HuH-7 (cell line): ENCODE data around the gene RPS2.
"Not testable (repeated sequence)": the region's sequence is repeated elsewhere in the genome, so short reads cannot be mapped to it uniquely, and the experiment has no call there.

Source experiments
- DNase-seq: peaks from one replicate; pipeline ENCODE4 v3.0.0; 2011; ENCODE audit warnings: low spot score

RPS2 gene

GRCh38 chr16:1962161-1963153, 2.2 kb downstream of the RPS2 start:
- not testable (repeated sequence) for DNase-seq

DNA sequence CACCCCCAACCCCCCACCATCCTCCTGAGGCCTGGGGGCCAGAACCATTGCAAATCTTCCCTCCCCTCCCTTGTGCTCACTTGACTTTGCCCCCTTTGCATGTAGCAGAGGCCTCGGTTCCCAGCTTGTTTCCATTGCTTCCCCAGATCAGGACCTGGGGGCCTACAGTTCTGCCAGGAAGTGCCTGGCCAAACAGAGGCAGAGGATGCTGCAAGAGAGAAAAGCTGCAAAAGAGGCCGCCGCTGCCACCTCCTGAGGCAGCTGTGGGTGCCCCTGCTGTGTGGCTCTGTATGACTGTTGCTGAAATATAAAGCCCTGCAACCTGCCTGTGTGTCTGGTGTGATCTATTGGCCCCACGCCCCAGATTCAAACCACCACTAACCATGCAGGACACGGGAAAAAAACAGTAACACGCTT, 3.0 kb downstream of the RPS2 start:
- no peak for DNase-seq

GRCh38 chr16:1960665-1961630, 3.7 kb downstream of the RPS2 start:
- no peak for DNase-seq

GRCh38 chr16:1959269-1960039, 5.2 kb downstream of the RPS2 start, which contains the start of gene NDUFB10:
NDUFB10 (plus strand) TSS chr16:1959538; CDS start chr16:1959625, 87 bp downstream.
- peak; percentile 86 for DNase-seq

GRCh38 chr16:1958715-1959268, 5.8 kb downstream of the RPS2 start:
- no peak for DNase-seq

GRCh38 chr16:1958143-1958491, 6.5 kb downstream of the RPS2 start:
- not testable (repeated sequence) for DNase-seq

- DNase-seq, result not testable (repeated sequence)
Observed at GRCh38 chr16:1957434-1958142, 7.0 kb downstream of the RPS2 start.

DNA sequence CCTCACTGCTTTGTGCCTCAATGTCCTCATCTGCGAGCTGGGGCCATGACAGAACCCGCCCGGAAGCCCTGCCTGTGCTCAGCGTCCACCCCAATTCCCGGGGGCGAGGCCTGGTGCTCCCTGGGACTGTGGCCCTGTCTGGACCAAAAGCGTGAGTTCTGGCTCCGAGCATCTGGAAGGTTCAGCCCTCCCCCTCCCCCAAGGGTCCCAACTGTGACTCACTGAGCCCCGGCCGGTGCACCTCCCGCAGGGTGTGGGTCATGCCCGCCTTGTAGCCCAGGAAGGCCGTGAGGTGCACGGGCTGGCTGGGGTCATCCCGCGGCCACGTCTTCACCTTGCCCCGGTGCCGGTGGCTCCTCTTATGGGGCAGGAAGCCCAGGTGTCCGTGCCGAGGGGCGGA, 10.9 kb downstream of the RPS2 start:
- DNase-seq, result no peak

DNA sequence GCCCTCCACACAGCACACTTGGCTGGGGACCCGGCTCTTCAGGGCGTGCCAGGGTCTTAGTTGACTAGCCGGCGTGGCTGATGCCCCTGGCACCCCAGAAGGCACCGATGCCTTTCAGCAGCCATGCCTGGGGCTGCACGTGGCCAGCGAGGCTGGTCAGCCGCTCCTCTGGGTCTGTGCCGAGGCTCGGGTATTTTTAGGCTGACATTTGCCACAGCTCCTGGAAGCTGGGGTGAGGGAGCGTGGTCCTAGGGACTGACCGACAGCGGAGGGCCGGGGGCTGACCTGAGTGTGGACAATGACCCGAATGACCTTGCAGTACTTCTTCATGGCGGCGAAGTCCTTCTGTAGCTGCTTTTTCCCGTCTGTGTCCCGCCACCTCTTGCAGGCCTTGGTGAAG, 14.1 kb downstream of the RPS2 start:
- DNase-seq, result no peak

DNA sequence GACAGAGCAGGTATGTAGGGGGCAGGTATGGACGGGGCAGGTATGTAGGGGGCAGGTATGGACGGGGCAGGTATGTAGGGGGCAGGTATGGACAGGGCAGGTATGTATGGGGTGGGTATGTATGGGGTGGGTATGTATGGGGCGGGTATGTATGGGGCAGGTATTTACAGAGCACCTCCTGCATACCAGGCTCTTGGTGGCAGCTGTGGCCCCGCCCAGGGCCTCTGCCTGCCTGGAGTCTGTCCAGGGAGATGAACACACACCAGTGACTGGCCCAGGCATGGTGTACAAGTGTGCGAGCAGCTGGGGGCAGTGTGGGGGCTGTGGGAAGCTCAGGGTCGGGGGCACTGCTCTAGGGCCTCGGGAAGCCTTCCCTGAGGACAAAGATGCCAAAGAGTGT, 14.6 kb downstream of the RPS2 start:
- DNase-seq, result no peak

DNA sequence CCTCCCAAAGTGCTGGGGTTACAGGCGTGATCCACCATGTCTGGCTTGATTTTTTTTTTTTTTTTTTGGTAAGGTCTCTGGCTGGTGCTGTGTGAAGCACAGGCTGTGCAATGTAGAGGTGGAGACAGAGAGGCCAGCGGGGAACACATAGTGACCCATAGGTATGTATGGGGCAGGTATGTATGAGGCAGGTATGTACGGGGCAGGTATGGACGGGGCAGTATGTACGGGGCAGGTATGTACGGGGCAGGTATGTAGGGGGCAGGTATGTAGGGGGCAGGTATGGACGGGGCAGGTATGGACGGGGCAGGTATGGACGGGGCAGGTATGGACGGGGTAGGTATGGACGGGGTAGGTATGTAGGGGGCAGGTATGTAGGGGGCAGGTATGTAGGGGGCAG, 15.1 kb downstream of the RPS2 start:
- DNase-seq, result no peak

- DNase-seq, result no peak
Observed at GRCh38 chr16:1947369-1947670, 17.3 kb downstream of the RPS2 start.

GRCh38 chr16:1946495-1947368, 17.9 kb downstream of the RPS2 start:
- no peak for DNase-seq

DNA sequence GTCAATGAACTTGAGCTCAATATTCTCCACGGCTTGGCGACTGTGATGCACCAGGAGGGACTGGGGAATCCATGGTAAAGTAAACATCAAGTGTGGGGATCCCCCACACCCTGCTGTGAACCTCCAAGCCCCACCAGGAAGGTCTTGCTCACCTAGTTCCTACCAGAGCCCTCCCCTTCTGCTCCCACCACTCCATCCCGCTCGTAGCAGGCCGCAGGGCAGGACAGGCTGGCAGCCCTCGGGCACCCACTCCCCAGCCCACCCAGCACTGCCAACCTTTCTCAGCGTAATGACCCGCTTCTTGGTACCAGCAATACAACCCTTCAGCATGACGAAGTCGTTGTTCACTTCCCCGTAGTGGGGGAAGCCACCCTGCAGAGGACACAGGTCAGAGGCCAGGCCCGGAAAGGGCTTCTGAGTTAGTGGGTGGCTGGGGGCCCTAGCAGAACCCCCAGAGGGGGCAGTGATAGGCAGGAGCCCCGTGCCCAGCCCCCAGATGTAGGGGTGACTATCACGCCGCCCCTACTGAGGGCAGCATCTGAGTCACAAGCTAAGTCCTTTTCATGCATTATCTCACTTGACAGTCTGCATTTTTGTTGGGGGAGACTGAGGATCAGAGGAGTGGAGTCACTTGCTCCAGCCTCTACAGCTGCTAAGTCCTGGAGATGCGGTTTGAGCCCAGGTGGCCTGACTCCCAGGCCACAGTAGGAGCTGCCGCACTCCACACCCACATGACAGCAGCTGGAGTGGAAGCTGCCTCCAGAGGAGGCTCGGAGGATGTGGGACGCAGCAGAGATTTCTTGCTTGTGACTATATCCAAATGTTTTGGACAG, 18.9 kb downstream of the RPS2 start:
- DNase-seq, result no peak

- DNase-seq, result no peak
Observed at GRCh38 chr16:1944612-1945199, 19.9 kb downstream of the RPS2 start.

- peak; percentile 98 for DNase-seq
Observed at GRCh38 chr16:1942810-1943726, 21.6 kb downstream of the RPS2 start, which contains the start of gene MSRB1. MSRB1 (minus strand) TSS chr16:1943199; CDS start chr16:1943156, 43 bp downstream.

GRCh38 chr16:1942047-1942809, 22.4 kb downstream of the RPS2 start:
- no peak for DNase-seq
